GM21576 (cell line): ENCODE data around the gene SLC9A8.

Experiments
- ATAC-seq: cut with Tn5 transposase; IDR thresholded peaks from one replicate; pipeline ENCODE4 v1.9.1; 2021; ENCODE audit warnings: mild to moderate bottlenecking, moderate library complexity; ENCODE audit not compliant: unreplicated experiment

Gene SLC9A8

DNA sequence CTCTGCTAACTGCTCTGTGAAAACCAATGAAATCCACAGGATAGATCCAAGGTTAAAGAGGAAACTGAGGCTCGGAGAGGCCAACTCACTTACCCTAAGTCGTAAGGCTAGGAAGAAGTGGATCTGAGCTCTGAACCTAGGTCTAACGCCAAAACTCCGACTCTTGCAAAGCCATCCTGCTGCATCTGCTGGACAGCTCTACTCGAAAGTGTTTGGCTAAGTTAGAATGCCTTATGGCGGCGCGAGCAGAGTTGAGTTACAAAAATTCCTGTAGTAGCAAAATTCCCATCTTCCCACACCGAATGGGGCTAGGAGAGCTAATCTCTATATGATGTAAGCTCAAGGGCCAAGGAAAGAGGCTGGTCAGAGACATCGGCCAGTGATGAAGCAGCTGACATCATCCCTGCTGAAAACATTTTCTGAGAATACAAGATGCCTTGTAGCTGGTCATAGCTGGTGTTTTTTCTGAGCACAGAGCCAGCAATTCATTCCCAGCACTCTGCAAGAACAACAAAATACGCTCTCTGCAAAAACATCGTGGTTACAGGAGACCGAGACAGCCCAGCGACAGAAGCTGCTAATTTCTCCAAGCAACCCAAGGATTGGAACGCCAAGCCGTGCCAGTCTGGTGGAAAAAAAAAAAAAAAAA is 100.9 kb downstream of the SLC9A8 start:
- ATAC-seq, result no peak

DNA sequence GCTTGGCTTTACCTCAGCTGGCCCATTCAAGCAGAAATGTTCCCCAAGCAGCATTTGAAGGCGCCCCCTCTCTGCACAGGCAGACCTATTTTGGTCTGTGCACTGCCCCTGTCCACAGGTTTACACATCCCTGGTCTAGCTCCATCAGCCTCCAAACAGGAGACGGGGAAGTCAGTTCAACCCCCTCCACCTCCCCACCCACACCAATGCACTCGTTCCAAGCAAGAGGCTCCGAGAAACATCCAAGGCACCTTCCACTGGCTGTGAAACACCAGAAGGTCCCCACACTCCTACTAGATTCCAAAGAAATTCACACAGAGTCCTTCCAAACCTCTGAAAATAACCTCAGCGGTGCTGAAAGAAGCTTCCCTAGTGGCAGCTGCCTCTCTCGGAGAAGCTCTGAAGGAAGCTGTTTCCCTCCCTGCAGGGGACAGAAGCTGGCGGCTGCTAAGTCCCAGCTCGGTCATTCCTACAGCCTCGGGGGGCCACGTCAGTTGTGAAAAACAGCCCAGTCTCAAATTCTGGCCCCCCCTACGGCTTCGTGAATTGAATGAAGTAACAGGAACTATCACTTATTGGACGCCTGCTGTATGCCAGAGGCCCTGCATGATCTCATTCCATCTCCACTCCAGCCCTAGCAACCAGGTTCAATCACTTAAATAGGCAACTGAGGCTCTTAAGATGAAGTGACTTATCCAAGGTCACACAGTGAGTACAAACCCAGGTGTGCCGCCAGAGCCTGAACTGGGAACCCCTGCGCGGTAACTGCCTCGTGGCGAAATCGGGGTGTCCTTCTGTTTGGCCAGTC is 101.9 kb downstream of the SLC9A8 start:
- ATAC-seq, result peak; percentile 17

DNA sequence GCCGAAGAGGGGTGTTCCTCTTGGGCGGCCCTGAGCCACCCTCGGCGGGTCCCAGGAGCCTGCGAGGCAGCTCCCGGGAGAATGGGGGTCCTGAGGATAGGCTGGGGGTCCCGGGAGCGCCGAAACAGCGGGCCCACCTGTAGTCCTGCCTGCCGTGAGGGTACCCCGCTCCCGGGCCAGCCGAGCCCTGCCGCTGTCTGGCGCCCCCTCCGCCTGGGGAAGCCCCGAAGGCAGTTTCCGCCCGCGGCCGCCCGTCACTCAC is 102.4 kb downstream of the SLC9A8 start:
- ATAC-seq, result peak; percentile 41

DNA sequence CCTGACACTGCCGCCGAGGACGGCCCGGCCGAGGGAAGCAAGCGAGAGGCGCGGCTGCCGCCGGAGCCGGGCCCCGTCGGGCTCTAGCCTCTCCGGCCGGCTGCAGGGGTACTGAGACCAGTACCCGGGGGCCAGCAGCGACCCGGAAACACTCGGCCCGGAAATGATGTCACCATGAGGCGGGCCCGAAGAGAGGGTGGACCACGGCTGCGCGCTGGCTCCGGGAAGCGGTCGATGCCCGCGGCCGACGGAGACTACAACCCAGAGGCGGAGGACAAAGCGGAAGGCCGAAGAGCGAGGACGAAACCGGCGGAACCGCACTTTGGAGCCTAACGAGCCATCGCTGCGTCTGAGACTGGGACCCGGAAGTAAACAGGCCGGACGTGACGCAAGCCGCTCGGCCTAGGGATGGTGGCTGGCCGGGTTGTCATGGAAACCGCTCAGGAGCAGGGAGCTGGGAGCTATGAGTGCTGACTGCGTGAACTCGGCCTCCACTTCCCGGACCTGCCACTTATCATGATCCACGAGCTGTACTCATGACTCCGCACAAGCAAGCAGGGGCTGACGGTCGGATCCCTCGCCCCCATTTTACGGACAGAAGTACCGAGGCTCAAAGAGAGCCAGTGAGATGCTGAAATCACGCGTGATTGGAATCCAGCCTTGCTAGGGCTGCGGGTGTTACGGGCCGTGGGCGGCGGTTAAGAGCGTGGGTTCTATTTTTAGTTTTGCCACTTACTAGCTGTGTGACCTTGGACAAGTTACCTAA is 102.9 kb downstream of the SLC9A8 start, which contains the start of gene SPATA2:
SPATA2 (minus strand) TSS at position 150 of the 766 bp plus-strand sequence. CDS start 7,039 bp downstream, outside the sequence.
- ATAC-seq, result peak; percentile 84

DNA sequence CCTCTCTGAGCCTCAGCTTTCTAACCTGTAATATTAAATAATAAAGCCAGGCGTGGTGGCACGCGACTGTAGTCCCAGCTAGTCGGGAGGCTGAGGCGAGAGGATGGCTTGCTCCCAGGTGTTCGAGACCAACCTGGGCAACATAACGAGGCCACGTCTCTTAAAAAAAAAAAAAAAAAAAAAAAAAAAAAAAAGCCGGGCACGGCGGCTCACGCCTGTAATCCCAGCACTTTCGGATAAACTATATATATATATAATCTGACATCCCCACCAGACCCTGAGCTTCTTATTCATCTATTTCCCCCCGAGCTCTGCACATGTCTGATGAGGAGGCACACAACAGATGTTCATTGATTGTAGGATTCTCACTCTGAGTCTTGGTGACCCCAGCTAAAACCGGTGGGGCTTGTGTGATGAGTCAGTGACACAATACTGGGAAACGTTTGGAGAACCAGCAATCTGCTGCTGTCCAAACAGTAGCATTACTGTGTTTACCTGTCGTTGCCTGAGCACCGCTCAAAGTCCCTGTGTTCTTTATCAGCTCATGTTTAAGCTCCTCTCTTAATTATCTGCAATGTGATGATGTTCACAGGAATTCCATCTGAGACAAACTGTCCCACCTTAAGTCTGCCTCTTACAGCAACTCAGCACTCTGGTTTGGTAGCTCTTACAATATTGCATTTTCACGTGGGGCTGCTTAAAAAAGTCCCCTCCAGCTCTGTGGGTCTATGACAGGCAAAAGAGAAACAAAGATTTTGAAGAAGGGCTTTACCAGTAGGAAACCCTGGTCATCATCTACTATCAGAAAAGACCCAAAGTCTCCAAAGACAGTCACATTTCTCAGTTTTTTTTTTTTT is 103.7 kb downstream of the SLC9A8 start:
- ATAC-seq, result no peak

DNA sequence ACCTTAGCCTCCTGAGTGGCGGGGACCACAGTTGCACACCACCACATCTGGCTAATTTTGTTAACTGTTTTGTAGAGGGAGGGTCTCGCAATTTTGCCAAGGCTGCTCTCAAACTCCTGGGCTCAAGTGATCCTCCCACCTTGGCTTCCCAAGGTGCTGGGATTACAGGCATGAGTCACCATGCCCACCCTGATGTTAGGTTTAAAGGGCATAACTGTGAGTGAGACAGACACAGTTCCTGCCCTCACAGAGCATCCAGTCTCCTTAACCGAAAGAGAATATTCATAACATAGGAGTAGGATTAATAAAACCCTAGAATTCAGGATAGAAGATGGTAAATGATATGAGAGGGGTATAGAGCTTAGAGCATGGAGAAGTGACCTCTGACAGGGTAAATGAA is 105.8 kb downstream of the SLC9A8 start:
- ATAC-seq, result no peak

DNA sequence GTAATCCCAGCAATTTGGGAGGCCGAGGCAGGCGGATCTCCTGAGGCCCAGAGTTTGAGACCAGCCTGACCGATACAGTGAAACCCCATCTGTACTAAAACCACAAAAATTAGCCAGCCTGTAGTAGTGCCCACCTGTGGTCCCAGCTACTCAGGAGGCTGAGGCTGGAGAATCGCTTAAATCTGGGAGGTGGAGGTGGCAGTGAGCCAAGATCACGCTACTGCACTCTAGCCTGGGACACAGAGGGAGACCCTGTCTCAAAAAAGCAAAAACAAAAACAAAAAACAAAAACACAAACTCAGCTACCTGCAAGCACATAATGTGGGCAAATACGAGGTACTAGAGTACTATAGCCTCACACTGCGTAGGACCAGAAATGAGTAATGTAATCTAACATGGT is 106.4 kb downstream of the SLC9A8 start:
- ATAC-seq, result no peak

DNA sequence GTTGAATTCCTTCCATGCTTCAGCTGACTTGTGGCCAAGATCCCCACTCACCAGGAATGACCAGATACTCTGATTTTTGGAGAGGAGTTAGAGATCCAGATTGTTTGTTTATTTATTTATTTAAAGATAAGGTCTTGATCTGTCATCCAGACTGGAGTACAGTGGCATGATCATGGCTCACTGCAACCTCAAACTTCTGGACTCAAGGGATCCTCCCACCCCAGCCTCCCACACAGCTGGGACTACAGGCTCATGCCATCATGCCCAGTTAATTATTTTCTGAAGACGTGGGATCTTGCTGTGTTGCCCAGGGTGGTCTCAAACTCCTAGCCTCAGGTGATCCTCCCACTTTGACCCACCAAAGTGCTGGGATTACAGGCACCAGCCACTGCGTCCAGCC is 106.8 kb downstream of the SLC9A8 start:
- no peak for ATAC-seq

DNA sequence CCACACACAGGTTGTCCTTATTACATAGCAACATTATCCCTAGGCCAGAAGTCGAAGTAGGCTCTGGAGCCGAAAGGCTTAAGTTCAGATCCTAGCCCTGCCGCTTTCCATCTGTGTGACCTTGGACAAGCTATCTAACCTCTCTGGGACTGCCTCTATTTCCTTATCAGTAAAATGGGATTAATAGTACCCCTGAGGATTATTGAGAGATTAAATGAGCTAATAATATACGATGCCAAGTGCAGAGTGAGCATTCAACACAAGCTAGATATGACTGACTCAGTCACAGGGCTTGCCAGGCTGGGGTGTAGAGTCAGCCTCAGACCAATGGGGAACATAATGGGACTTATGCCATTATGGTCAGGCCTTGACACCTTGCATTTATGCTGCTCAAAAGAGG is 111.6 kb downstream of the SLC9A8 start:
- no peak for ATAC-seq

DNA sequence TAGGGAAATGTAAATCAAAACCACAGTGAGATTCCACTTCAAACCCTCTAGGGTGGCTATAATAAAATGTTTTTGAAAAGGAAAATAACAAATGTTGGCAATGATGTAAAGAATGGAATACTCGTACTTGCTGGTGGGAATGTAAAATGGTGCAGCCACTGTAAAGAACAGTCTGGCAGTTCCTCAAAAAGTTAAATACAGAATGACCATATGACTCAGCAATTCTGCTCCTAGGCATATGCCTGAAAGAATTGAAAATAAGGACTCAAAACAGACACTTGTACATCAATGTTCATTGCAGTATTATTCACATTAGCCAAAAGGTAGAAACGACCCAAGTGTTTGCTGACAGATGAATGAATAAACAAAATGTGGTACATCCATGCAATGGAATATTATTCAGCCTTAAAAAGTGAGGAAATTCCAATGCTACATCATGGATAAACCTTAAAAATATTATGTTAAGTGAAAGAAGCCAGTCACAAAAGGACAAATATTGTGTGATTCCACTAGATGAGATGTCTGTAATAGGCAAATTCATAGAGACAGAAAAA is 113.3 kb downstream of the SLC9A8 start:
- ATAC-seq, result no peak

DNA sequence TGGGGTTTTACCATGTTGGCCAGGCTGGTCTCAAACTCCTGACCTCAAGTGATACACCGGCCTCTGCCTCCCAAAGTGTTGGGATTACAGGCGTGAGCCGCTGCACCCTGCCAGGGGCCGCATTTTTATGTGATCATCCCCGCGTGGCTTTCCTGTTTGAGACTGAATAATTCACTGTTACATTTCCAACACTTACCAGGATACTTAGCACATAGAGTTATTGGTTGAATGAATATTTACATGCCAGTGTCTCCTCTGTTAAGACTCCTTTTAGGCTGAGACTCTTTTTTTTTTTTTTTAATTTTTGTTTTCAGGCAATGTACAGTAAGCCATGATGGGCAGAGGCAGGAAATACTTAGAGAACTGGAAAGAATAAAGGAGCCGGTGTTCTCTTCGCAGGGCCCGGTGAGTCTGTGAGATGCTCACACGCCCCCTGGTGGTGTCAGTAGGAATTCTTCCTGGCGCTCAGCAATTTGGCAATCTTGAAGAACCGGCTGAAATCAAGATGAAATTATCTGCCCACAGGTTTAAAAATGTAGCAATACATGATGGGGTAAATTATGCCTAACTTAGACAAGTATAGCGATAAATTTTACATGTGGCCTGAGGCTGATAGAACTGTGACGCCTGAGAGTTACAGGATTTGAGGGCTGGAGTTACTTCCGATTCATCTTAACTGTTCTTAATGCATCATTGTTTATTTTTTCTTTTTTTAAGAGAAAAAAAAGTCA is 115.9 kb downstream of the SLC9A8 start:
- ATAC-seq, result no peak

DNA sequence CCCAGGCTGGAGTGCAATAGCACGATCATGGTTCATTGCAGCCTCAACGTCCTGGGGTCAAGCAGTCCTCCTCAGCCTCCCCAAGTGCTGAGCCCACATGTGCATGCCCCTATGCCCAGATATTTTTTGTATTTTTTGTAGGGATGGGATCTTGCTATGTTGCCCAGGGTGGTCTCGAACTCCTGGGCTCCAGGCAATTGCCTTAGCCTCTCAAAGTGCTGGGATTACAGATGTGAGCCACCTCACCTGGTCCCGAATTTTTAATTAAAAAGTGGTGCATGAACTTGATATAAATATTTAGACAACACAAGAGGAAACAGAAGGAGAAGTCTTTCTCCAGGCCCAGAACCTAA is 116.5 kb downstream of the SLC9A8 start:
- ATAC-seq, result no peak

DNA sequence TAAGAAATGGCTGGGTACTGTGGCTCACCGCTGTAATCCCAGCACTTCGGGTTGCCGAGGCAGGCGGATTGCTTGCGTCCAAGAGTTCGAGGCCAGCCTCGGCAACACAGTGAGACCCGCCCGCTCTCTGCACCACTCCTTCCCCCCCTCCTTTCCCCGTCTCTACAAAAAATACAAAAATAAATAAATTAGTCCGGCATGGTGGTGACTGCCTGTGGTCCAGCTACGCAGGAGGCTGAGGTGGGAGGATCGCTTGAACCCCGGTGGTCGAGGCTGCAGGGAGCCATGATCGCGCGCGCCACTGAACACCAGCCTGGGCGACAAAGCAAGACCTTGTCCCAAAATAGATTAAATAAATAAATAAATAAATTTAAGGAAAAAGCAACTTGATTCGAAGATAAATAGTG is 123.1 kb downstream of the SLC9A8 start:
- no peak for ATAC-seq

DNA sequence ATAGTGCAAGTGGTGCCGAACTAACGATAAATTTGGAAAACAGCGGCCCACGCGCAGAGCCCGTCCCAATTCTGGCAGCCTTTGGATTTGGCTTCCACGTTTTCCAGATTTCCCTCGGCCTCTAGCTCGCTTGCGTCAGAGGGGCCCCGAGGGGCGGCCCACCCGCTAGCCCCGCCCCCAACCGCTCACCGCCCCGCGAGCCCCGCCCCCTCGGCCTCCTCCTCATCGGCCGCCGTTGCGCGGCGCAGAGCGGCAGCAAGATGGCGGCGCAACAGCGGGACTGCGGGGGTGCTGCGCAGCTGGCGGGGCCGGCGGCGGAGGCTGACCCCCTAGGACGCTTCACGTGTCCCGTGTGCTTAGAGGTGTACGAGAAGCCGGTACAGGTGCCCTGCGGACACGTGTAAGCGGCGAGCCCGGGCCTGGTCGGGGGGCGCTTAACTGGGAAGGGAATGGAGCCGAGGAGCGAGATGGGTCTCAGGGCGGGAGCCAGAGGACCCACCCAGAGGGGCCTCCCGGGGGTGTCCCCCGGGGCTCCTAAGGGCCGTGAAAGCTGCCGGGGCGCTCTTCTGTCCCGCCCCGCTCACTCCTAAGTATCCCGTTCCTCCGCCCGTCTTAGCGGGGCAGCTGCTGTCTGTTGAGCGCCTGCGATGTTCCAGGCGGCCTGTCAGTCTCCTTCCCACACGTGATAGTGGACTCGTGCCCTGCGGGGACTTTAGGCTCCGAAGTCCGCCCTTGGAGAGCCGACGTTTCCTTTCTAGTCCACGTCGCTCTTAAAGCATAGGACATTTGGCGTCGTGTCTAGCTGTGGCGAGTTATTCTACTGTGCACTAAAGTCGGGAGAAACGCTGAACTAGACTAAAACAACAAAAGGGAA is 123.8 kb downstream of the SLC9A8 start, which contains the start of gene RNF114:
RNF114 (plus strand) TSS at position 245 of the 874 bp plus-strand sequence; CDS start at position 261, 16 bp downstream.
- peak; percentile 65 for ATAC-seq

DNA sequence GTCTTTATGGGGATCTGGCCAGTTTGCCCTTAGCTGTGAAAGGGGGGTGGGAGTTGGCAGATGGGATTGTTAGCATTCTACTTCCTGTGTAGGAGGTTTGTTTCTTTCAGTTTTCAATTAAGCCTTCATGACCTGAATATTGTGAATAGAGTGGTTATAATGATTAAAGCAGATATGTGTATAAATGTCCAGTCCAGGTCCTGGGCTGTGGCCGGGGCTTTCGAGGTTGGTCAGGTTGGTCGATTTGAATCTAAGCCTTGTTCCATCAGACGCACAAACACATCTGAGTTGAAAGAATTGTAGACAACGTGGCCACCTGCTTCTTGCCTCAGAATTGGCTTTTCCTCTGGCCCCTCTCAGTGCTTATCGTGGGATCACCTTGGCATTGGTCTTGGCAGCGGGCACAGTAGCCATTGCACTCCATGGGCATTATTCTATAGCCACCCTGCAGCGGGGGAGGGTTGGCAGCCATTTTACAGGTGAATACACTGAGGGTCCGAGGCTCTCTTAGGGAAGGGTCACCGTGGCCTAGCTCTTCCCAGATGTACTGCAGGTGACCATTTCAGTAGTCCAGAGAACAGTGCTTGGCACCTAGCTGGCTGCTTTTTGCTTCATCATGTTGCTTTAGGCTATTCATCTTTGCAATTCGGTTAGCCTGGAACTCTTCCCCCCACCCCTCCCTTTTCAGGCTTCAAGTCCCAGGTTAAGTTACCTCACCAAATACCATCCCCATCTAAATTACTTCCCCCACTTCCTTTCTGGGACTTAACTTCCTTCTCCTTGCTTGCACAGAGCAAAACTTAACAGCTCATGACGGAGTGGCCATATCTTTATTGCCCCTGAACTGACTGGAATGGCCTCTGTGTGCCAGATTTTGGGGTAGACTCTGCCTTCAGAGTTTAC is 124.7 kb downstream of the SLC9A8 start:
- peak; percentile 4 for ATAC-seq

DNA sequence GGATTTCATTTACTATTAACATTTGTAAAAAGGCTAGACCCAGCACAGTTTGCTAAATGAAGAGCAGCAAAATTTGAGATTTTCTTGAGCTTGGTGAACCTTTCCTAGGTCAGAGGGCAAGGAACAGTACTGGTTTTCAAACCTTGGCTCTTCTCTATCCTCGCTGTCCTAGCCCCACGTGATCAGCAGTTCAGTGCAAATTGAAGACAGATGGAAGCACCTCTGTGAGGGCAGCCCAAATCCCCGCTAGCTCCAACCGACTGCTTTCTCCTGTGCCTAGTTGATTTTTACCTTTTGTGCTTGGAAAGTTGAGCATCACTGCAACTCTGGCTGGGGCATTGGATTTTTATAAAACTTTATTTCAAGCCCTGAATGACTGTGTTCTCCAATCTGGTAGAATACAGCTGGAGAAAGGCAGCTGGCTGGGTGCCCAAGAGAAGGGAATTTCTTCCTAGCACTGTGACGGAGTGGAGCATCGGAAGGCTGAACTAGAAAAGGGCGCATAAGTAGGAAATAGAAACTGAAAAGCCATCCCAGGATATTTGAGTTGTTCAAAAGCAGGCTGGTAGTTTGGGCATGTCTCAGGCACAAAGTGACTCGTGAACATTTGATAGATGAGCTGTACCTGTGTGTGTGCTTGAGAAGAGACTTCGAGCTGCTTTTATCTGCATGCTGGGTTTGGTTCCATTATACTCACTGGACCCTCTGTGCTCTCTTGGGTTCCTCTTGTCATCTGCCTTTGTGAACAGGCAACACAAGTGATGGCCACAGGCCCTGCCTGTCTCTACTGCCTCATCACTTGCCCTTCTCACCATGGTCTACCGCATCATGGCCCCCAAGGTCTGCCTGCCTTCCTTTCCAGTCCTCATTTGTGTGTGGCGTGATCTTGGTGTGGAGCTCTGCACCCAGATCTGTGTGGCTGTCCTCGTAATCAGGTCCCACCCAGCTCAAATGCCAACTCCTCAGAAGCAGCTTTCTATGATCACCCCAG is 125.8 kb downstream of the SLC9A8 start:
- no peak for ATAC-seq

DNA sequence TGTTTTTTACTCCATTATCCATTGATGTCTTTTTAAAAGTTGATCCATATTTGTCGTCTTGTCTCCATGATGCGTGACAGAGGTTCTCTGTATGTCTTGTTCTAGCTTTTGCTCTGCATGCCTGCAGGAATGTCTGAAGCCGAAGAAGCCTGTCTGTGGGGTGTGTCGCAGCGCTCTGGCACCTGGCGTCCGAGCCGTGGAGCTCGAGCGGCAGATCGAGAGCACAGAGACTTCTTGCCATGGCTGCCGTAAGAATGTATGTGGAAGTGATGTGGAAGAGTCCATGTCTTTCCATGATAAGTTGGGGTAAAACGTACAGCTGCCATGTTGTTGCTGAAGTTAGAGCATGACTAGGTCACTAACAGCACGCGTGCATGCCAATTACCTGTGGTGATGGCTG is 128.8 kb downstream of the SLC9A8 start:
- ATAC-seq, result no peak
